ENCODE data around the gene ASRGL1.

The ASRGL1 gene

DNA sequence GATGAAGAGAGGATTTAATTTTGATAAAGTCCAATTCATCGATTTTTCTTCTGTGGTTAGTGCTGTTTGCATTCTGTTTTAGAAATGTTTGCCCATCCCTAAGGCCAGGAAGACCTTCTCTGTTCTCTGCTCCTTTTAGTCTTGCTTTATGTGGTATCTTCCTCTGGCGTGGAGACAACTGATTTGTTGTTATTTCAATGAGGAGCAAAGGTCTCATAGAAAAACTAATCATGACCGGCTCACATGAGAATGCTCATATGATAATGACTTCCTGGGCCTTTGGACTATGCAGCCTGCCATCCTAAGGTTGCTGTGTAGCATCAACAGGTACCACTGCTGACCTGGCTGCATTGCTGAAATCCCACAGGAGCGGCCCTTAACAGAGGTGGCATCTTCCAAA is 101.4 kb downstream of the ASRGL1 start:
- no peak for DNase-seq (ENCODE audit: extremely low read depth, insufficient read length)
- TF ChIP-seq, protein P1, sequence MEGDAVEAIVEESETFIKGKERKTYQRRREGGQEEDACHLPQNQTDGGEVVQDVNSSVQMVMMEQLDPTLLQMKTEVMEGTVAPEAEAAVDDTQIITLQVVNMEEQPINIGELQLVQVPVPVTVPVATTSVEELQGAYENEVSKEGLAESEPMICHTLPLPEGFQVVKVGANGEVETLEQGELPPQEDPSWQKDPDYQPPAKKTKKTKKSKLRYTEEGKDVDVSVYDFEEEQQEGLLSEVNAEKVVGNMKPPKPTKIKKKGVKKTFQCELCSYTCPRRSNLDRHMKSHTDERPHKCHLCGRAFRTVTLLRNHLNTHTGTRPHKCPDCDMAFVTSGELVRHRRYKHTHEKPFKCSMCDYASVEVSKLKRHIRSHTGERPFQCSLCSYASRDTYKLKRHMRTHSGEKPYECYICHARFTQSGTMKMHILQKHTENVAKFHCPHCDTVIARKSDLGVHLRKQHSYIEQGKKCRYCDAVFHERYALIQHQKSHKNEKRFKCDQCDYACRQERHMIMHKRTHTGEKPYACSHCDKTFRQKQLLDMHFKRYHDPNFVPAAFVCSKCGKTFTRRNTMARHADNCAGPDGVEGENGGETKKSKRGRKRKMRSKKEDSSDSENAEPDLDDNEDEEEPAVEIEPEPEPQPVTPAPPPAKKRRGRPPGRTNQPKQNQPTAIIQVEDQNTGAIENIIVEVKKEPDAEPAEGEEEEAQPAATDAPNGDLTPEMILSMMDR (IDR thresholded peaks at IDR 0.05; ENCODE audit: insufficient read depth, low read length, poor library complexity, severe bottlenecking) = no peak
- Histone ChIP-seq H3K4me3 (replicated peaks; ENCODE audit: low read depth, low read length) (no peak overlapping the region), H3K36me3 (ENCODE audit: control insufficient read depth, insufficient read depth, low read length) (no peaks in the 10 kb centered on the region), H3K27me3 (replicated peaks; ENCODE audit: control insufficient read depth, insufficient read depth, low read length) (no peaks in the 10 kb centered on the region)

GRCh38 chr11:62439785-62440602 is 102.7 kb downstream of the ASRGL1 start:
- DNase-seq (ENCODE audit: extremely low read depth, insufficient read length) = no peak
- TF ChIP-seq, protein P1 (IDR thresholded peaks at IDR 0.05; ENCODE audit: insufficient read depth, low read length, poor library complexity, severe bottlenecking) = no peak
- H3K4me3 ChIP-seq (replicated peaks; ENCODE audit: low read depth, low read length) = no peak overlapping the region

More at GRCh38 chr11:62439785-62440602, 102.7 kb downstream of the ASRGL1 start:
- no peaks in the 10 kb centered on the region for H3K36me3 ChIP-seq (ENCODE audit: control insufficient read depth, insufficient read depth, low read length)
- no peaks in the 10 kb centered on the region for H3K27me3 ChIP-seq (replicated peaks; ENCODE audit: control insufficient read depth, insufficient read depth, low read length)
